Measurements from ENCODE around the gene HOXB5. TPM values are rescaled to one million over a fixed set of nuclear protein-coding genes. Genes with fewer than 3 reads are reported as not detected.

The HOXB5 gene
- total and polyA plus RNA-seq, 3 donors from 2014 or later: 0.50 to 1.7 (median 0.71) TPM

DNA sequence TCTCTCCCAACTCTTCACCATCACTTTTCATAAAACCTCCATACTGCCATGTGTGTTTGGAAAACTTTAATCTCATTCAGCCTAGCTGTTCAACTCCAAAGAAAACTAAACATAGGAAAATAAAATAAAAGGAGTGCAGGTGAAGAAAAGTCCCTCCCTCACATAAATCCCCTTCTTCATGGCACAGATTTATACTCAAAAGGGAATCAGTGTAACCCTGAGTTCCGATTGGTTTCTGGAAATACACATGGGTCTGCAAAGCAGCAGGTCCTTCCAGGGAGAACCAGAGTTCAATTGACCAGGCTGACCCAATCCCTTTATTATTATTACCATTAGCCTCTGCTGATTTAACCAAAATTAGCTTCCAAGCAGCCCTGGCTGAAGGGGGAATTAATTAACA is 39.8 kb downstream of the HOXB5 start:
- intact Hi-C loops (cut with DNase I; ENCODE audit: low total_unique reads): no loop called here
- Histone ChIP-seq H3K27me3 (no peaks in the 10 kb centered on the region), H3K9me3 (no peaks in the 10 kb centered on the region), H3K4me1 (no peaks in the 10 kb centered on the region), H3K4me3 (no peak overlapping the region), H3K27ac (no peak overlapping the region), H3K36me3 (ENCODE audit: low read depth, missing control alignments) (no peaks in the 10 kb centered on the region)
- WGBS, 2 donors: 24 to 64% methylated on average over 1 of the region's 1 CpG
- DNase-seq: no peak
- TF ChIP-seq POLR2A (IDR thresholded peaks at IDR 0.05): no peak
- TF ChIP-seq, protein P1, sequence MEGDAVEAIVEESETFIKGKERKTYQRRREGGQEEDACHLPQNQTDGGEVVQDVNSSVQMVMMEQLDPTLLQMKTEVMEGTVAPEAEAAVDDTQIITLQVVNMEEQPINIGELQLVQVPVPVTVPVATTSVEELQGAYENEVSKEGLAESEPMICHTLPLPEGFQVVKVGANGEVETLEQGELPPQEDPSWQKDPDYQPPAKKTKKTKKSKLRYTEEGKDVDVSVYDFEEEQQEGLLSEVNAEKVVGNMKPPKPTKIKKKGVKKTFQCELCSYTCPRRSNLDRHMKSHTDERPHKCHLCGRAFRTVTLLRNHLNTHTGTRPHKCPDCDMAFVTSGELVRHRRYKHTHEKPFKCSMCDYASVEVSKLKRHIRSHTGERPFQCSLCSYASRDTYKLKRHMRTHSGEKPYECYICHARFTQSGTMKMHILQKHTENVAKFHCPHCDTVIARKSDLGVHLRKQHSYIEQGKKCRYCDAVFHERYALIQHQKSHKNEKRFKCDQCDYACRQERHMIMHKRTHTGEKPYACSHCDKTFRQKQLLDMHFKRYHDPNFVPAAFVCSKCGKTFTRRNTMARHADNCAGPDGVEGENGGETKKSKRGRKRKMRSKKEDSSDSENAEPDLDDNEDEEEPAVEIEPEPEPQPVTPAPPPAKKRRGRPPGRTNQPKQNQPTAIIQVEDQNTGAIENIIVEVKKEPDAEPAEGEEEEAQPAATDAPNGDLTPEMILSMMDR (IDR thresholded peaks at IDR 0.05): no peak

DNA sequence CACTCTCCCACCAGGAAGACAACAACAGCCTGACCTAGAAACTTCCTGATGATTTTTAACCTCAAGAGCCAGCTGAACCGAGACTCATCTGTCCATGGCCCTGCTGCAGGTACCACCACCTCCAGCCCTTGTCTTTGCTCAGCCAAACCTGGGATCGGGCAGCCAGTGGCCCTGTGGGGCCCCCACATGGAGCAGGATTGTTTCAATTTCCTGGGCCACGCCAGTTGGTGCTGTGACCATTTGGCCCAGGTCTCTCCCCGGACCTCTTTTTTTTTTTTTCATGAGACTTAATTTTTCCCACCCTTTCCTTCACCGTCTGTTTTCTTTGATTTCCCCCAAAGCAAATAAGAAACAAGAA is 40.4 kb downstream of the HOXB5 start:
- no peak overlapping the region for H3K27ac ChIP-seq
- H3K4me1 ChIP-seq: no peaks in the 10 kb centered on the region
- TF ChIP-seq, protein P1 (IDR thresholded peaks at IDR 0.05): no peak
- TF ChIP-seq POLR2A (IDR thresholded peaks at IDR 0.05): no peak
- H3K9me3 ChIP-seq: no peaks in the 10 kb centered on the region
- intact Hi-C loops (cut with DNase I; ENCODE audit: low total_unique reads): no loop called here
- no peak overlapping the region for H3K4me3 ChIP-seq
- DNase-seq: no peak
- 65 to 72% methylated on average over 5 of the region's 5 CpGs for WGBS, 2 donors
- no peaks in the 10 kb centered on the region for H3K27me3 ChIP-seq
- no peaks in the 10 kb centered on the region for H3K36me3 ChIP-seq (ENCODE audit: low read depth, missing control alignments)

DNA sequence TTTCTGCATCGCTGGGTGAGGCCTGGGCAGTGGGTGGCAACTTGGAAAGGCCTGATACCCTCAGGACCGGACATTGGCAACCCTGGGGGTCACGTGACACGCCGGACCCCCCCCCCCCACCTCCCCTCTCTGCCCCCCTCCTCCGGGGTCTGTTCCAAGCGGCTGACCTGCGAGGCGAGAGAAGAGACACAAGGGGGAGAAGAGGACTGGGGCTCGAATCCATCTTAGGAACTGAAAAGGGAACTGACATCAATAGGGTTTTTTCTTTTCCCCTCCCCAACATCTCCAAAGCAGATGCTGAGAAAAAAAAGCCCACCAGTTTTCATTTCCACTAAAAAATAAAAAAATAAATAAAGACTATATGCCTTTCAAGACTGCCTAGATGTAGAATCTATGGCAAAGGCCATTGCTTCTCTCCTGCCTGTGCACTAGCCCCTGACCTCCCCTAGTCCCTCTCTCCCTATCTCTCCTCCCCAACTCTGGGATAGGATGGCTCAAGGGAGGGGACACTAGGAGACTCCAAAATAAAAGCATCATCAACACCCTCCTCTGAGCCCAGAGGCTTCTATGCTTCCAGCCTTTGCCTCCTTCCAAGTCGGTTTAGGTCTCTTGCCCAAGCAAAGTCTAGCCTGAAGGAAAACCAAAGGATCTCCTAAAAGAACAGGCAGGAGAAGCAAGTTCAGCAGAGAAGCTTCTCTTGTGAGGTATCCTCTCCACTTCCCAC is 41.0 kb downstream of the HOXB5 start:
- H3K4me1 ChIP-seq: no peaks in the 10 kb centered on the region

DNA sequence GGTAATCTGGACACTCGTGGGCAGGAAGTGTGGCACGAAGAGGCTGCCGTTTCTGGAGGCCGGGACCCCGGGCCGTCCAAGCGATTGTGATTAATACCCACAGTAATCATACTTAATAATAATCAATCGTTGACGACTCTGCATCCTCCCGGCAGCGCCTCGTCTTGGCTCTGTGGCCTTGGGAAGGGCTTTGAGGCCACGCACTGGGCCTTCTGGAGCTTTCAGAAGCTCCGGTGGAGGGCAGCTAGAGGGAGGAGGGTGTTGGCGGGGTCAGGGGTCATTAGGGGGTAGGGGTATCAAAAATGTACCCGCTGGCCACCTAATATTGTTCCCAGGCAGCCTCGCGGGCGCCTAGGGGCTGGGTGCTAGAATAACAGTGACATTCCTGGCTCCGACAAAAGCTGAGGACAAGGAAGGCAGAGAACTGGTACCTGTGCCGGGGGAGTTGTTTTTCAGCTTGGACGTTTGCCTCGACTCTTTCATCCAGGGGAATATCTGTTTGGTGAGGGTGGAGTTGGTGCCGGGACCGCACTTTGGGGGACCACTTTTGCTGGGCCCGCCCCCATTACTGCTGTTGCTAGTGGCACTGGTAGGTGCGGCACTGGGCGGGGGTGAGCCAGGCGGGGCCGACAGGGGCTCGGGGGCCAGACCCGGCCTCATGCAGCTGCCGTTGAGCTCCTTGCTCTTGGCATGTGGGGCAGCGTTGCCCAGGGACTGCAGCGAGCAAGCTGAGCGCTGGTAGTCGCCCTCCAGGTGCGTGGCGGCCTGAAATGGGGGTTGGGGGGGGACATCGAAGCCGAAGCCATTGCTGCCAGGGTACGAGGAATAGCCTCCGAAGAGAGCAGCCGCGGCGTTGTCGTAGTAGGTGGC is 41.7 kb downstream of the HOXB5 start:
- no peak for DNase-seq
- intact Hi-C loops (cut with DNase I; ENCODE audit: low total_unique reads): no loop called here
- H3K4me1 ChIP-seq: no peaks in the 10 kb centered on the region
- no peak for TF ChIP-seq POLR2A (IDR thresholded peaks at IDR 0.05)
- TF ChIP-seq, protein P1 (IDR thresholded peaks at IDR 0.05): no peak
- H3K27ac ChIP-seq: no peak overlapping the region
- WGBS, 2 donors: 22 to 27% methylated on average over 21 to 47 of the region's 47 CpGs
- H3K9me3 ChIP-seq: no peaks in the 10 kb centered on the region
- no peaks in the 10 kb centered on the region for H3K36me3 ChIP-seq (ENCODE audit: low read depth, missing control alignments)
- H3K4me3 ChIP-seq: peak overlapping the region in 1 of 2 donors; percentile 44
- no peaks in the 10 kb centered on the region for H3K27me3 ChIP-seq

More for the DNA sequence above, 41.0 kb downstream of the HOXB5 start:
- H3K4me3 ChIP-seq: no peak overlapping the region
- no peaks in the 10 kb centered on the region for H3K36me3 ChIP-seq (ENCODE audit: low read depth, missing control alignments)
- TF ChIP-seq, protein P1 (IDR thresholded peaks at IDR 0.05): no peak
- H3K9me3 ChIP-seq: no peaks in the 10 kb centered on the region
- H3K27ac ChIP-seq: no peak overlapping the region
- WGBS, 2 donors: 24 to 32% methylated on average over 6 to 9 of the region's 11 CpGs
- H3K27me3 ChIP-seq: no peaks in the 10 kb centered on the region
- intact Hi-C loops (cut with DNase I; ENCODE audit: low total_unique reads): no loop called here
- no peak for DNase-seq

All from testis (tissue), 3 donors.